Measurements from ENCODE around the gene NUDT22.
A peak's percentile ranks its signal among the peaks of the same experiment; 100 is the strongest.

Gene NUDT22

GRCh38 chr11:64264371-64264852, 38.3 kb downstream of the NUDT22 start:
- TF ChIP-seq POLR2A (IDR thresholded peaks at IDR 0.05; ENCODE audit: extremely low read depth, insufficient read length) (no peak), MYC (IDR thresholded peaks at IDR 0.05; ENCODE audit: low read depth, low read length) (no peak), MAX (IDR thresholded peaks at IDR 0.05; ENCODE audit: low read depth, low read length) (no peak)
- DNase-seq (ENCODE audit: low read depth), result no peak
- no peak overlapping the region for H3K4me3 ChIP-seq (ENCODE audit: low read depth, low read length)

- TF ChIP-seq MAX (IDR thresholded peaks at IDR 0.05; ENCODE audit: low read depth, low read length) (no peak), POLR2A (IDR thresholded peaks at IDR 0.05; ENCODE audit: extremely low read depth, insufficient read length) (no peak), MYC (IDR thresholded peaks at IDR 0.05; ENCODE audit: low read depth, low read length) (no peak), CTCF (IDR thresholded peaks at IDR 0.05; ENCODE audit: low read depth, low read length) (no peak)
These were observed 39.4 kb downstream of the NUDT22 start for GRCh38 chr11:64265176-64266160.

GRCh38 chr11:64266339-64266738, 40.3 kb downstream of the NUDT22 start:
- TF ChIP-seq MAX (IDR thresholded peaks at IDR 0.05; ENCODE audit: low read depth, low read length) (no peak), POLR2A (IDR thresholded peaks at IDR 0.05; ENCODE audit: extremely low read depth, insufficient read length) (no peak), CTCF (IDR thresholded peaks at IDR 0.05; ENCODE audit: low read depth, low read length) (no peak), MYC (IDR thresholded peaks at IDR 0.05; ENCODE audit: low read depth, low read length) (no peak)
- H3K4me3 ChIP-seq (ENCODE audit: low read depth, low read length), result no peak overlapping the region
- no peak for DNase-seq (ENCODE audit: low read depth)

More at GRCh38 chr11:64265176-64266160, 39.4 kb downstream of the NUDT22 start:
- no peak for DNase-seq (ENCODE audit: low read depth)
- H3K4me3 ChIP-seq (ENCODE audit: low read depth, low read length), result no peak overlapping the region

- H3K4me3 ChIP-seq (ENCODE audit: low read depth, low read length), result no peak overlapping the region
- no peak for DNase-seq (ENCODE audit: low read depth)
- TF ChIP-seq MAX (IDR thresholded peaks at IDR 0.05; ENCODE audit: low read depth, low read length), result no peak
- no peak for TF ChIP-seq MYC (IDR thresholded peaks at IDR 0.05; ENCODE audit: low read depth, low read length)
- TF ChIP-seq CTCF (IDR thresholded peaks at IDR 0.05; ENCODE audit: low read depth, low read length), result no peak
- no peak for TF ChIP-seq POLR2A (IDR thresholded peaks at IDR 0.05; ENCODE audit: extremely low read depth, insufficient read length)
These were observed 41.3 kb downstream of the NUDT22 start for GRCh38 chr11:64267207-64267945.

- TF ChIP-seq CTCF (IDR thresholded peaks at IDR 0.05; ENCODE audit: low read depth, low read length) (no peak), POLR2A (IDR thresholded peaks at IDR 0.05; ENCODE audit: extremely low read depth, insufficient read length) (peak; percentile 9), MAX (IDR thresholded peaks at IDR 0.05; ENCODE audit: low read depth, low read length) (no peak), MYC (IDR thresholded peaks at IDR 0.05; ENCODE audit: low read depth, low read length) (no peak)
- H3K4me3 ChIP-seq (ENCODE audit: low read depth, low read length), result peak overlapping the region; percentile 72
- no peak for DNase-seq (ENCODE audit: low read depth)
These were observed 42.2 kb downstream of the NUDT22 start for GRCh38 chr11:64268025-64268892.
